Measurements from ENCODE around the gene TNC.

- no peak for TF ChIP-seq CTCF (IDR thresholded peaks at IDR 0.05)
- TF ChIP-seq POLR2A (IDR thresholded peaks at IDR 0.05) = no peak
Observed at GRCh38 chr9:115000217-115000639, 117.7 kb downstream of the TNC start.
